NCI-H2196 (cell line): ENCODE results near the gene DIAPH2.
"Not testable (repeated sequence)": the region's sequence is repeated elsewhere in the genome, so short reads cannot be mapped to it uniquely, and the experiment has no call there.

Experiments
- DNase-seq: peaks from one replicate; lab custom pipeline; 2025; ENCODE audit not compliant: unreplicated experiment; lab: John Stamatoyannopoulos, UW

DIAPH2 gene

DNA sequence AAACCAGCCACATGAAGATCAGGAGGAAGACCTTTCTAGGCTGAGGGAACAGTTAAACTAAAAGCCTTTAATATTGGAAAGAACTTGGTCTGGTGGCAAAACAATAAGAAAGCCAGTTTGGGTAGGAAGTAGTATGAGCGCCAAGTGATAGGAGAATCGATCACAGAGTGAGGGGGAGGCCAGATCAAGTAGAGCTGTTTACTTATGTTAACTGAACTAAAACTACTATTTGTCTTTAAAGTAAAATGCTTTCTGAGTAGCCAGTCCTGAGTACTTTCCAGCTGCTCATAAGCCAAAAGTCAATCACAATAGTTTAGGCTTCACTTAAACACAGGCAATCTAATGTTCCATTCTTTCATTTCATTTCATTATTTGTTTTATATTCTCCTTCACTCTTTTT, 136.3 kb downstream of the DIAPH2 start:
- DNase-seq = no peak

- no peak for DNase-seq
These were observed 139.5 kb downstream of the DIAPH2 start for GRCh38 chrX:96824166-96824565.

GRCh38 chrX:96833333-96833732, 148.7 kb downstream of the DIAPH2 start:
- no peak for DNase-seq

DNA sequence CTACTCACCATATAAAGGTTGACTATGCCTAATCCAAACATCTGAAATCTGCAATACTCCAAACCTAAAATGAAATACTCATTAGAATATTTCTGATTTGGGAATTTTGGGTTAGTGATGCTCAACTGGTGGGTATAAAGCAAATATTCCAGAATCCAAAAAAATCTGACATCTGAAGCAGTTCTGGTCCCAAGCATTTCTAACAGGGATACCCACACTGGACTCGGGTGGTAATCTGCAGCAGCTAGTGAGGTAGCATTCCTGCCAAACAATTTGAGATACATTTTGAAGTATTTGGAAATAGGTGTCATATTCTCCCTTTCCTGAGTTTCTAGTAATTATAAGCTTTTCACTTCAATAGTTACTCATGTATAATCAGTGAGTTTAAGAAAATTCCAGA, 149.5 kb downstream of the DIAPH2 start:
- DNase-seq = no peak

DNA sequence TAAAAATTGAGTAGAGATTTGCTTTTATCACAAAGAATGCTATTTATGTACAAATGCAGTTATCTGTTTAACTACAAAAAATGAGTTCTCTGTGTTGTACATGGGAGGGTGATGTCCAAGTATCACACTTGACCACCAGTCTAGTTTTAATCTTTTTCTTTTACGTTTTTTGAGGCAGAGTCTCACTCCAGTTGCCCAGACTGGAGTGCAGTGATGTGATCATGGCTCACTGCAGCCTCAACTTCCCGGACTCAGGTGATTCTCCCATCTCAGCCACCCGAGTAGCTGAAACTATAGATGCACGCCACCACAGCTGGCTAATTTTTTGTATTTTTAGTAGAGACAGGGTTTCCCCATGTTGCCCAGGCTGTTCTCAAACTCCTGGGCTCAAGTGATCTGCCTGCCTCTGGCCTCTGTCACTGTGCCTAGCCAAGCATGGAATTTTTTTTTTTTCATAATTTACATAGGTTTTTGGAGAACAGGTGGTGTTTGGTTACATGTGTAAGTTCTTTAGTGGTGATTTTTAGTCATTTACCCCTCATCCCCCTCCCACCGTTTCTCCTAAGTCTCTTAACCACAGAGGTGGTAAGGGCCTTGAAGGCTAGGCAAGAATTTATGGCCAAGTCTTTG, 151.1 kb downstream of the DIAPH2 start:
- DNase-seq = no peak

DNA sequence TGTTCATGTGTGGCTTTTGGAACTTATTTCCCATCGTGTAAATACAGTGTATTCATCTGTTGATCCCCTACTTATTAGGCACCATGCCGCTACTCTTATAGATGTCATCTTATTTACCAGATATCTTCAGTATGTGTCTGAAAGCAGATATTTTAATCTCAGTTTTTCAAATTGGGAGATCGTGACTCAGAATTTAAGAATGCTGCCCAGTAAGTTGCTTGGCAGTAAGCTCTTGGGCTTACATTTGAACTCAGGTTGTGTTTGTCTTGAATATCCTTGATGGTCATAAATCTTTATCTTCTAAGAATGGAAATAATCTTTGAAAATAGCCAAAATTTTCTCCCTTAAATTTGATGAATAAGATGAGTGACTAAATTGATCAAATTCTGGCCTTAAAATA, 153.2 kb downstream of the DIAPH2 start:
- no peak for DNase-seq

DNA sequence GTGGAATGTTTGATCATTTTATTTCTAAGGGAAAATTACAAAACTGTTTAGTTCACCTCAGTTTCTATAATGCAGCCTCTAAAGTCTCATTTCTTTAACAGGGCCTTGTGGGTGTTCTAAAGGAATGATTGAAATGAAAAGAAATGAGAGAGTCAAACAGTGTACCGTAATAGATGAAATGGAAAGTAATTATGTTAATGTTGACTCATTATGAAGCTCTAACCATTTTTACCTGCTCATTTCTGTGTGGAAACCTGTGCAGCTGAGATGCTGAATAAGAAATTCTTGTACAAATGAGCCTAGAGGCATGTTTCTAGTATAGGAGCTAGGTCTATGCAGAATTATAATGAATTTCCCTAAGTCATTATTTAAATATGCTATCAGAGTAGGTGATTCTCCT, 153.9 kb downstream of the DIAPH2 start:
- DNase-seq = no peak

DNA sequence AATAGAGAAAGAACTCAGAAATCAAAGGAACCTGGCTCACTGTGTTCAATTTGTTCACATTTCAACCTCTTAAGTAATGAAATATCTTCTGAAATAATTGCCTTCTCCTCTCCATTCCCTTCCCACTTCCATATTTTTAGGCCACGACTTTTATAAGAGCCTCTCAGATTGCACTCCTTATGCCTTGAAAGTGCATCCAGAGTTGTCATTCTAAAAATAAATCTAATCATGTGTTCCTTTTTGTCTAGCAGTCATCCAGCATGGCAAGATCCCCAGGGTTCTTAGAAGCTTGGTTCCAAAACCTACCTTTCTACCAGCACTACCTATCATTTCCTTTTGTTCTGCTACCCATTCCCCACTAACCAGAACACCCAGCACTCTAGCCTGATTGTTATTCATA, 156.7 kb downstream of the DIAPH2 start:
- no peak for DNase-seq

DNA sequence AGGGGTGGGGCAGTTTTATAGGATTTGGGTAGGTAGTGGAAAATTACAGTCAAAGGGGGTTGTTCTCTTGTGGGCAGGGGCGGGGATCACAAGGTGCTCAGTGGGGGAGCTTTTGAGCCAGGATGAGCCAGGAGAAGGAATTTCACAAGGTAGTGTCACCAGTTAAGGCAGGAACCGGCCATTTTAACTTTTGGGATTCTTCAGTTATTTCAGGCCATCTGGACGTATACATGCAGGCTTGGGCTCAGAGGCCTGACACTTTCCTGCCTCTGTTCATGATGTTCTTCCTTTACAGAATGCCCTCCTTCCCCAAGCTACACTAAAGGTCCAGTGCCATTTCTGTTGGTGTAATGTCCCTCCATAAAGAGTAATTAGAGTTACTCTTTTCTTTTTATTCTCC, 157.2 kb downstream of the DIAPH2 start:
- not testable (repeated sequence) for DNase-seq

GRCh38 chrX:96843566-96843965, 158.9 kb downstream of the DIAPH2 start:
- no peak for DNase-seq

GRCh38 chrX:96846841-96847240, 162.2 kb downstream of the DIAPH2 start:
- no peak for DNase-seq

DNA sequence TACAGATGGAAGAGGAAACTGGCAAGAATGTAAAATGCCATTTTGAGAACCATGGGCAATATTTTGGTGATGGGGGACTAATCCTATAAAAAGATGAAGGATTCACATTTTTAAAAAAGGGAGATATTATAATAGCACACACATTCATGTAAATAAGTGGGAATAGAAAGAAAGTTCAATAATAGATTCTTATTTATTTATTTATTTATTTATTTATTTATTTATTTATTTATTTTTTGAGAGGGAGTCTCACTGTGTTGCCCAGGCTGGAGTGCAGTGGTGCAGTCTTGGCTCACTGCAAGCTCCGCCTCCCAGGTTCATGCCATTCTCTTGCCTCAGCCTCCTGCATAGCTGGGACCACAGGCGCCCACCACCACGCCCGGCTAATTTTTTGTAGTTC, 174.8 kb downstream of the DIAPH2 start:
- DNase-seq = not testable (repeated sequence)

DNA sequence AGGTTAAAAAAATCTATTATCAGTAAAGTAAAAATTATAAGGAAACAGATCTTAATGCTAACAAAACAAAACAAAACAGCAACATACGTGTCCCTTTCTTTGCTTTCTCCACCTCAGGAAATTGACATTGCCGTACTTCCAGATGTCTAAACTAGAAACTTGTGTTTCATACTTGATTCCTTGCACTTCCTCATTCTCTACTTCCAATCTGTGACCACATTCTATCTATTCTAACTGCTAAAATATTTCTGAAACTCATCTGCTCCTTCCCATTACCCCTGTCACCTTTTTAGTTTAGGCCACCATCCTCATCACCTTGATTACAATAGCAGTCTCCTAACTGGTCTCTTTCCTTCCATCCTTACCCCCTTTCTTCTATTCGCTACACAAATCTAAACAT, 176.6 kb downstream of the DIAPH2 start:
- DNase-seq = no peak

DNA sequence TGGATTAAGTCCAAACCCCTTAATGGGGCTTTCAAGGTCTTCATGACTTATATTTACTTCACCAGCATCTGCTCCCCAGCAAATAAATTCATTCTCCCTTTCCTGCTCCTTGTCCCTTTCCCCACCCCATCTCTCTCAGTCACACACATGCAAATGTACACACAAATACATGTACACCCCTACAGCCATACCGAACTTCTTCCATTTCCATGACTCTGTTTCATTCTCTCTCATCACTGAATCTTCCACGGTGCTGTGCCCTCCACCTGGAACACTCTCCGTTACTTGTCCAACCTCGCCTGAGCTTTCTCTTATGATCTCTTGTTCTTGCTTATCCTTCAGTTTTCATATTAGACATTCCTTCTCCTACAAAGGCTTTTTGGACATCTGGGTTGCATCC, 177.0 kb downstream of the DIAPH2 start:
- no peak for DNase-seq

GRCh38 chrX:96883608-96884007, 199.0 kb downstream of the DIAPH2 start, which contains the start of gene RPA4:
Gene RPA4 (plus strand): TSS chrX:96883908. CDS start chrX:96884311, 403 bp downstream.
- no peak for DNase-seq

GRCh38 chrX:96884027-96884426, 199.4 kb downstream of the DIAPH2 start:
- DNase-seq = no peak

- DNase-seq = no peak
These were observed 205.1 kb downstream of the DIAPH2 start for GRCh38 chrX:96889726-96890125.

- no peak for DNase-seq
These were observed 222.1 kb downstream of the DIAPH2 start for GRCh38 chrX:96906741-96907140.

DNA sequence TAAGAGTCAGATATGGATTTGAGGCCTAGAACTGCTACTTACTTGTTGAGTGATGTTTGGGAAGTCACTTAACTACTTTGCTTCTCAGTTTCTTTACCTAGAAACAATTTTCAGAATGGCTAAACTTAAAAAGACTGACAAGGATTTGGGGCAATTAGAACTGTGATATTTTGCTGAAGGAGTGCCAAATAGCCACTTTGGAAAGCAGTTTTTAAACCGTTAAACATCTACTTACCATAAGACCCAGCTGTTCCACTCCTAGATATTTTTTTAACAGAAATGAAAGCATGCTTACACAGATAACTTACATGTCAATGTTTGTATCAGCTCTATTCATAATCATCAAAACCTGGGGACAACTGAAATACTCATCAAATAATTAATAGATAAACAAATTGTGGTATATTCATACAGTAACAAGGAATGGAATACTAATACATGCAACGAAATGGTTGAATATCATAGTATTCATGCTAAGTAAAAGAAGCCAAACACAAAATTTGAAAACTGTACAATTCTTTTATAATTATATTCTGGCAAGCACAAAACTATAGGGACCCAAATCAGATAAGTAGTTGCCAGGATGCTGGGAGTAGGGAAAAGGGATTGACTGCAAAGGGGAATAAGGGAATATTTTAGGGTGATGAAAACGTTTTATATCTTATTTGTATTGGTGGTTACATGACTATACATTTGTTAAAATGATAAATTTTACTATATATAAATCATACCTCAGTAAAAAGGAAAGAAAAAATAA, 223.1 kb downstream of the DIAPH2 start:
- no peak for DNase-seq

DNA sequence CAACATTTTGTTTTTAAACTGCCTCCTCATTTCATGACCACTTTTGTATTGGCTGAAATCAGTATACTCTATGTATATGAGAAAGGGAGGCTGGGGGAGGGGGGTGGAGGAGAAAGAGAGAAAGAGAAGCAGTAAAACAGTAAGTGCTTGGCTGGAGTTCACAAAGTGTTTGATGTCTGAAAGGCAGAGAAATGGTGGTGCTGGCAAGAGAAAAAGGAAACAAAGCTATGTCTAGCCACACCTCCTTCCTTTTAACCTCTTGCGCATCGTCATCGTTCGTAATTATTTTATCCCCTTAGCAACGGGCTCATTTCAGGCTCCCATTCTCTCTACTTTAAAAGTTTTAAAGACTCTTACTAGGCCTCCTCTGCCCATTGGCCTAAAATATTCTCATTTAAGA, 224.6 kb downstream of the DIAPH2 start:
- no peak for DNase-seq

DNA sequence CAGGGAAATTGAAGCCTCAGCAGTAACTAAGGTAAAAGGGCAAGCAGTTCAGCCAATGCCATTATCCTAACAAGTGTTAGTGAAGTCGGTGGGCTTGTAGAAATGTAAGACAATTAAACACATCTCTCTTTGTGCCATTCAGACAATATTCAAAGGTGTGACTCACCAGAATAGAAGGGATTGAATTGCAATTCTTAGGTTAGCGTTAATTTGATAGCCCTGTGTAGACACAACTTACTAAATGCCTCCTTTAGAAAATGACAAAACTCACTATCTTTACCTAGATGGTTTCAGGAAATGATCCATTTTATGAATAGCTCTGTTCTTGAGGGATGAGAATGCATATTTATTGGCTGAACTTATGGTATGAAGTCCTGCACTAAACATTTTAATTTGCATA, 234.2 kb downstream of the DIAPH2 start:
- no peak for DNase-seq

- no peak for DNase-seq
These were observed 235.0 kb downstream of the DIAPH2 start for GRCh38 chrX:96919672-96920071.

DNA sequence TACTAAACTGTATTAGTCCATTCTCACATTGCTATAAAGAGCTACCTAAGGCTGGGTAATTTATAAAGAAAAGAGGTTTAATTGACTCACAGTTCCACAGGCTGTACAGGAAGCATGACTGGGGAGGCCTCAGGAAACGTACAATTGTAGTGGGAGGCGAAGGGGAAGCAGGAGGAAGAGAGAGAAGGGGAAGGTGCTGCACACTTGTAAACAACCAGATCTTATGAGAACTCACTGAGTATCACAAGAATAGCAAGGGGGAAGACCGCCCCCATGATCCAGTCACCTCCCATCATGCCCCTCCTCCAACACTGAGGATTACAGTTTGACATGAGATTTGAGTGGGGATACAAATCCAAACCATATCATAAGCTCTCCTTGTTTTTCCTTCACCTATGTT, 239.9 kb downstream of the DIAPH2 start:
- no peak for DNase-seq
